GM12878 (cell line): ENCODE results near the gene IKZF5.

Experiments used
- ESRRA ChIP-seq: IDR thresholded peaks from 2 replicates; pipeline ENCODE4 v1.6.1; 2012; ENCODE audit warnings: mild to moderate bottlenecking, low read length, improper control_type of control experiment
- POLR2A ChIP-seq: IDR thresholded peaks from 2 replicates; pipeline ENCODE4 v1.6.1; 2011; ENCODE audit warnings: low read depth, mild to moderate bottlenecking, low read length
- TF ChIP-seq, protein P1 (sequence below), 3 experiments: IDR thresholded peaks in 2 of 3; conservative IDR thresholded peaks in 1 of 3; 2 replicates each; pipeline ENCODE4 v1.5.1; 2011; ENCODE audit warnings: low read depth in 3 of 3, low read length in 3 of 3, mild to moderate bottlenecking in 3 of 3, control low read depth in 2 of 3, moderate library complexity in 2 of 3, inconsistent platforms in 1 of 3, mixed read lengths in 1 of 3; ENCODE audit not compliant: control insufficient read depth in 2 of 3, insufficient read depth in 1 of 3; ENCODE audit errors: extremely low read depth in 1 of 3

DNA sequence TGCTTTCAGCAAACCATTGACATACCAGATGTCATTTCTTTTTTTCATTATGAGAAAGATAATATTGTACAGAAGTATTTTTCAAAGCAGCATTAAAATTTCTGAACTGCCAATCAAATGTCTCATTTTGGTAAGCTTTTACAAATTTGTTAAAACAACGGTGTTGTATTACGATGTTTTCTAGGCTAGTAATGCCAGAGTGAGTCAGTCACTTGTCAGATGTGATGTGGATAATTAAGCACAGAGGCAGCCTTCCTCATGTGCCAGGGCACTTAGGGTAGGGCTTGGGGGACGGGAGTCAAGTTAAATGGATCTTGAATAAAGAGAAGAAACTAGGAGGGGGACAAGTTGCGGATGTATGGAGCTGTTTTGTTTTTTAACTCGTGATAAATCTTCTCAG, 18.3 kb downstream of the IKZF5 start:
- TF ChIP-seq ESRRA (no peak), POLR2A (no peak)
- TF ChIP-seq, protein P1, sequence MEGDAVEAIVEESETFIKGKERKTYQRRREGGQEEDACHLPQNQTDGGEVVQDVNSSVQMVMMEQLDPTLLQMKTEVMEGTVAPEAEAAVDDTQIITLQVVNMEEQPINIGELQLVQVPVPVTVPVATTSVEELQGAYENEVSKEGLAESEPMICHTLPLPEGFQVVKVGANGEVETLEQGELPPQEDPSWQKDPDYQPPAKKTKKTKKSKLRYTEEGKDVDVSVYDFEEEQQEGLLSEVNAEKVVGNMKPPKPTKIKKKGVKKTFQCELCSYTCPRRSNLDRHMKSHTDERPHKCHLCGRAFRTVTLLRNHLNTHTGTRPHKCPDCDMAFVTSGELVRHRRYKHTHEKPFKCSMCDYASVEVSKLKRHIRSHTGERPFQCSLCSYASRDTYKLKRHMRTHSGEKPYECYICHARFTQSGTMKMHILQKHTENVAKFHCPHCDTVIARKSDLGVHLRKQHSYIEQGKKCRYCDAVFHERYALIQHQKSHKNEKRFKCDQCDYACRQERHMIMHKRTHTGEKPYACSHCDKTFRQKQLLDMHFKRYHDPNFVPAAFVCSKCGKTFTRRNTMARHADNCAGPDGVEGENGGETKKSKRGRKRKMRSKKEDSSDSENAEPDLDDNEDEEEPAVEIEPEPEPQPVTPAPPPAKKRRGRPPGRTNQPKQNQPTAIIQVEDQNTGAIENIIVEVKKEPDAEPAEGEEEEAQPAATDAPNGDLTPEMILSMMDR (IDR thresholded peaks at IDR 0.05 in 2 of 3, conservative IDR thresholded peaks at IDR 0.05 in 1 of 3; ENCODE audit: control insufficient read depth in 2 of 3, extremely low read depth in 1 of 3, insufficient read depth in 1 of 3, low read depth in 3 of 3, low read length in 3 of 3): no peak
